ENCODE measurements around the gene TNIK. TPM values are rescaled to one million over a fixed set of nuclear protein-coding genes. Genes with fewer than 3 reads are reported as not detected.

Gene TNIK
- total and polyA plus RNA-seq, 2 experiments from 2014 or later: 14.6 to 34.3 TPM

DNA sequence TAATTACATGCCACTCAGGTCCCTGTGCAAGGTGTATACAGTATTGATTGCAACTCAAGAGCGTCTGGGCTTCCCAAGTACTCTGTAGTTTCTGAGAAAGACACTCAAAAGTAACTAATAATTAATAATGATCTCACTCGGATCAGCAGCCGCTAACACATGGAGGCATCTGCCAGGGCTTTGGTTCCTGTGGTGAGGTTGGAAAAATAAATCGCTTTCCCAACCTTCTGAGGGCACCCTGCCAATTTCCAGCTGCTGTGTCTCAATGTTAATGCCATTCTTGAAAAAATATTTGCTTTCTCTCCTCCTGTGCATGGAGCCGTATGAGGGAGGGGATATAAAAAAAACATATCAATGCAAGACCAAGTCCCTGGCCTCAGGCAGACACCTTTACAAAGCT is 317.2 kb downstream of the TNIK start (continued):
- TF ChIP-seq, protein P1, sequence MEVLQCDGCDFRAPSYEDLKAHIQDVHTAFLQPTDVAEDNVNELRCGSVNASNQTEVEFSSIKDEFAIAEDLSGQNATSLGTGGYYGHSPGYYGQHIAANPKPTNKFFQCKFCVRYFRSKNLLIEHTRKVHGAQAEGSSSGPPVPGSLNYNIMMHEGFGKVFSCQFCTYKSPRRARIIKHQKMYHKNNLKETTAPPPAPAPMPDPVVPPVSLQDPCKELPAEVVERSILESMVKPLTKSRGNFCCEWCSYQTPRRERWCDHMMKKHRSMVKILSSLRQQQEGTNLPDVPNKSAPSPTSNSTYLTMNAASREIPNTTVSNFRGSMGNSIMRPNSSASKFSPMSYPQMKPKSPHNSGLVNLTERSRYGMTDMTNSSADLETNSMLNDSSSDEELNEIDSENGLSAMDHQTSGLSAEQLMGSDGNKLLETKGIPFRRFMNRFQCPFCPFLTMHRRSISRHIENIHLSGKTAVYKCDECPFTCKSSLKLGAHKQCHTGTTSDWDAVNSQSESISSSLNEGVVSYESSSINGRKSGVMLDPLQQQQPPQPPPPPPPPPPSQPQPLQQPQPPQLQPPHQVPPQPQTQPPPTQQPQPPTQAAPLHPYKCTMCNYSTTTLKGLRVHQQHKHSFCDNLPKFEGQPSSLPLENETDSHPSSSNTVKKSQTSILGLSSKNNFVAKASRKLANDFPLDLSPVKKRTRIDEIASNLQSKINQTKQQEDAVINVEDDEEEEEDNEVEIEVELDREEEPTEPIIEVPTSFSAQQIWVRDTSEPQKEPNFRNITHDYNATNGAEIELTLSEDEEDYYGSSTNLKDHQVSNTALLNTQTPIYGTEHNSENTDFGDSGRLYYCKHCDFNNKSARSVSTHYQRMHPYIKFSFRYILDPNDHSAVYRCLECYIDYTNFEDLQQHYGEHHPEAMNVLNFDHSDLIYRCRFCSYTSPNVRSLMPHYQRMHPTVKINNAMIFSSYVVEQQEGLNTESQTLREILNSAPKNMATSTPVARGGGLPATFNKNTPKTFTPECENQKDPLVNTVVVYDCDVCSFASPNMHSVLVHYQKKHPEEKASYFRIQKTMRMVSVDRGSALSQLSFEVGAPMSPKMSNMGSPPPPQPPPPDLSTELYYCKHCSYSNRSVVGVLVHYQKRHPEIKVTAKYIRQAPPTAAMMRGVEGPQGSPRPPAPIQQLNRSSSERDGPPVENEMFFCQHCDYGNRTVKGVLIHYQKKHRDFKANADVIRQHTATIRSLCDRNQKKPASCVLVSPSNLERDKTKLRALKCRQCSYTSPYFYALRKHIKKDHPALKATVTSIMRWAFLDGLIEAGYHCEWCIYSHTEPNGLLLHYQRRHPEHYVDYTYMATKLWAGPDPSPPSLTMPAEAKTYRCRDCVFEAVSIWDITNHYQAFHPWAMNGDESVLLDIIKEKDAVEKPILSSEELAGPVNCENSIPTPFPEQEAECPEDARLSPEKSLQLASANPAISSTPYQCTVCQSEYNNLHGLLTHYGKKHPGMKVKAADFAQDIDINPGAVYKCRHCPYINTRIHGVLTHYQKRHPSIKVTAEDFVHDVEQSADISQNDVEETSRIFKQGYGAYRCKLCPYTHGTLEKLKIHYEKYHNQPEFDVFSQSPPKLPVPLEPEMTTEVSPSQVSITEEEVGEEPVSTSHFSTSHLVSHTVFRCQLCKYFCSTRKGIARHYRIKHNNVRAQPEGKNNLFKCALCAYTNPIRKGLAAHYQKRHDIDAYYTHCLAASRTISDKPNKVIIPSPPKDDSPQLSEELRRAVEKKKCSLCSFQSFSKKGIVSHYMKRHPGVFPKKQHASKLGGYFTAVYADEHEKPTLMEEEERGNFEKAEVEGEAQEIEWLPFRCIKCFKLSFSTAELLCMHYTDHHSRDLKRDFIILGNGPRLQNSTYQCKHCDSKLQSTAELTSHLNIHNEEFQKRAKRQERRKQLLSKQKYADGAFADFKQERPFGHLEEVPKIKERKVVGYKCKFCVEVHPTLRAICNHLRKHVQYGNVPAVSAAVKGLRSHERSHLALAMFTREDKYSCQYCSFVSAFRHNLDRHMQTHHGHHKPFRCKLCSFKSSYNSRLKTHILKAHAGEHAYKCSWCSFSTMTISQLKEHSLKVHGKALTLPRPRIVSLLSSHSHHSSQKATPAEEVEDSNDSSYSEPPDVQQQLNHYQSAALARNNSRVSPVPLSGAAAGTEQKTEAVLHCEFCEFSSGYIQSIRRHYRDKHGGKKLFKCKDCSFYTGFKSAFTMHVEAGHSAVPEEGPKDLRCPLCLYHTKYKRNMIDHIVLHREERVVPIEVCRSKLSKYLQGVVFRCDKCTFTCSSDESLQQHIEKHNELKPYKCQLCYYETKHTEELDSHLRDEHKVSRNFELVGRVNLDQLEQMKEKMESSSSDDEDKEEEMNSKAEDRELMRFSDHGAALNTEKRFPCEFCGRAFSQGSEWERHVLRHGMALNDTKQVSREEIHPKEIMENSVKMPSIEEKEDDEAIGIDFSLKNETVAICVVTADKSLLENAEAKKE (CRISPR knock-in tag; IDR thresholded peaks at IDR 0.05): no peak
- TF ChIP-seq, protein P2, sequence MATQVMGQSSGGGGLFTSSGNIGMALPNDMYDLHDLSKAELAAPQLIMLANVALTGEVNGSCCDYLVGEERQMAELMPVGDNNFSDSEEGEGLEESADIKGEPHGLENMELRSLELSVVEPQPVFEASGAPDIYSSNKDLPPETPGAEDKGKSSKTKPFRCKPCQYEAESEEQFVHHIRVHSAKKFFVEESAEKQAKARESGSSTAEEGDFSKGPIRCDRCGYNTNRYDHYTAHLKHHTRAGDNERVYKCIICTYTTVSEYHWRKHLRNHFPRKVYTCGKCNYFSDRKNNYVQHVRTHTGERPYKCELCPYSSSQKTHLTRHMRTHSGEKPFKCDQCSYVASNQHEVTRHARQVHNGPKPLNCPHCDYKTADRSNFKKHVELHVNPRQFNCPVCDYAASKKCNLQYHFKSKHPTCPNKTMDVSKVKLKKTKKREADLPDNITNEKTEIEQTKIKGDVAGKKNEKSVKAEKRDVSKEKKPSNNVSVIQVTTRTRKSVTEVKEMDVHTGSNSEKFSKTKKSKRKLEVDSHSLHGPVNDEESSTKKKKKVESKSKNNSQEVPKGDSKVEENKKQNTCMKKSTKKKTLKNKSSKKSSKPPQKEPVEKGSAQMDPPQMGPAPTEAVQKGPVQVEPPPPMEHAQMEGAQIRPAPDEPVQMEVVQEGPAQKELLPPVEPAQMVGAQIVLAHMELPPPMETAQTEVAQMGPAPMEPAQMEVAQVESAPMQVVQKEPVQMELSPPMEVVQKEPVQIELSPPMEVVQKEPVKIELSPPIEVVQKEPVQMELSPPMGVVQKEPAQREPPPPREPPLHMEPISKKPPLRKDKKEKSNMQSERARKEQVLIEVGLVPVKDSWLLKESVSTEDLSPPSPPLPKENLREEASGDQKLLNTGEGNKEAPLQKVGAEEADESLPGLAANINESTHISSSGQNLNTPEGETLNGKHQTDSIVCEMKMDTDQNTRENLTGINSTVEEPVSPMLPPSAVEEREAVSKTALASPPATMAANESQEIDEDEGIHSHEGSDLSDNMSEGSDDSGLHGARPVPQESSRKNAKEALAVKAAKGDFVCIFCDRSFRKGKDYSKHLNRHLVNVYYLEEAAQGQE (IDR thresholded peaks at IDR 0.05; ENCODE audit: unreplicated experiment): no peak
- TF ChIP-seq, protein P3, sequence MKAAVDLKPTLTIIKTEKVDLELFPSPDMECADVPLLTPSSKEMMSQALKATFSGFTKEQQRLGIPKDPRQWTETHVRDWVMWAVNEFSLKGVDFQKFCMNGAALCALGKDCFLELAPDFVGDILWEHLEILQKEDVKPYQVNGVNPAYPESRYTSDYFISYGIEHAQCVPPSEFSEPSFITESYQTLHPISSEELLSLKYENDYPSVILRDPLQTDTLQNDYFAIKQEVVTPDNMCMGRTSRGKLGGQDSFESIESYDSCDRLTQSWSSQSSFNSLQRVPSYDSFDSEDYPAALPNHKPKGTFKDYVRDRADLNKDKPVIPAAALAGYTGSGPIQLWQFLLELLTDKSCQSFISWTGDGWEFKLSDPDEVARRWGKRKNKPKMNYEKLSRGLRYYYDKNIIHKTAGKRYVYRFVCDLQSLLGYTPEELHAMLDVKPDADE (IDR thresholded peaks at IDR 0.05): no peak

DNA sequence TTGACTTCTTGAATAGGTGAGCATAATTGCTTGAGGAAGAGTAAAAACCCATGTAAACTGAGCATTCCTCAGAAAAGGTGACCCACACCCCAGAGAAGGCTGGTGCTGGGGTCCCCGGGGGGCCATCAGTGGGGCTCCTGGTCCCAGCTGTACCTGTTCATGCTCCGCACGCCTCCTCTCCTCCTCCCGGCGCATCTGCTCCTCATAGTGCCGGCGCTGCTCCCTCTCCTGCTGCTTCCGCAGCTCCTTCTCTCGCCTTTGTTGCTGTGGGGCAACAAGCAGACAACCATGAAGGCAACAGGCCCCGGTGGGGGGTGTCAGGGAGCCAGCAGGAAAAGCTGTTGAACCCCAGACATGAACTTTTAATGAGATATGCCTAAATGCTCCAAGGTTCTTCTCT is 320.0 kb downstream of the TNIK start:
- H3K36me3 Mint-ChIP-seq (ENCODE audit: low read depth): peaks cover 25% of the 10 kb centered on the region
- Histone ChIP-seq H3K4me3 (no peak overlapping the region), H3K4me1 (ENCODE audit: insufficient read depth) (no peaks in the 10 kb centered on the region), H3K36me3 (ENCODE audit: insufficient read depth) (no peaks in the 10 kb centered on the region), H3K4me2 (no peak overlapping the region), H3F3A (replicated peaks; ENCODE audit: low read depth) (no peaks in the 10 kb centered on the region), H3K27me3 (ENCODE audit: insufficient read depth) (no peaks in the 10 kb centered on the region), H3K9me2 (ENCODE audit: insufficient read depth) (no peaks in the 10 kb centered on the region), H3K27ac (ENCODE audit: low read depth) (no peak overlapping the region), H2AFZ (no peak overlapping the region), H4K20me1 (replicated peaks; ENCODE audit: insufficient read depth) (no peaks in the 10 kb centered on the region), H3K79me2 (replicated peaks; ENCODE audit: insufficient read depth) (no peaks in the 10 kb centered on the region)
- H3K9me3 Mint-ChIP-seq: no peaks in the 10 kb centered on the region
- H3K4me1 Mint-ChIP-seq: no peaks in the 10 kb centered on the region
- no peak overlapping the region for H3K27ac Mint-ChIP-seq
- H3K27me3 Mint-ChIP-seq (ENCODE audit: insufficient read depth, low read depth, poor library complexity): no peaks in the 10 kb centered on the region
- ATAC-seq (no peak), DNase-seq (ENCODE audit: low spot score) (no peak)
- H3K4me3 Mint-ChIP-seq: no peak overlapping the region
- TF ChIP-seq EZH2phosphoT487 (IDR thresholded peaks at IDR 0.05; ENCODE audit: unreplicated experiment) (no peak), ZNF331 (CRISPR knock-in tag; IDR thresholded peaks at IDR 0.05; ENCODE audit: low read depth) (no peak), NANOG (IDR thresholded peaks at IDR 0.05; ENCODE audit: borderline replicate concordance) (no peak), JUNB (IDR thresholded peaks at IDR 0.05; ENCODE audit: unreplicated experiment) (no peak), CREB1 (CRISPR knock-in tag; IDR thresholded peaks at IDR 0.05; ENCODE audit: low read depth) (no peak), EZH2 (IDR thresholded peaks at IDR 0.05; ENCODE audit: low read depth, unreplicated experiment) (no peak)
- TF ChIP-seq, protein P4, sequence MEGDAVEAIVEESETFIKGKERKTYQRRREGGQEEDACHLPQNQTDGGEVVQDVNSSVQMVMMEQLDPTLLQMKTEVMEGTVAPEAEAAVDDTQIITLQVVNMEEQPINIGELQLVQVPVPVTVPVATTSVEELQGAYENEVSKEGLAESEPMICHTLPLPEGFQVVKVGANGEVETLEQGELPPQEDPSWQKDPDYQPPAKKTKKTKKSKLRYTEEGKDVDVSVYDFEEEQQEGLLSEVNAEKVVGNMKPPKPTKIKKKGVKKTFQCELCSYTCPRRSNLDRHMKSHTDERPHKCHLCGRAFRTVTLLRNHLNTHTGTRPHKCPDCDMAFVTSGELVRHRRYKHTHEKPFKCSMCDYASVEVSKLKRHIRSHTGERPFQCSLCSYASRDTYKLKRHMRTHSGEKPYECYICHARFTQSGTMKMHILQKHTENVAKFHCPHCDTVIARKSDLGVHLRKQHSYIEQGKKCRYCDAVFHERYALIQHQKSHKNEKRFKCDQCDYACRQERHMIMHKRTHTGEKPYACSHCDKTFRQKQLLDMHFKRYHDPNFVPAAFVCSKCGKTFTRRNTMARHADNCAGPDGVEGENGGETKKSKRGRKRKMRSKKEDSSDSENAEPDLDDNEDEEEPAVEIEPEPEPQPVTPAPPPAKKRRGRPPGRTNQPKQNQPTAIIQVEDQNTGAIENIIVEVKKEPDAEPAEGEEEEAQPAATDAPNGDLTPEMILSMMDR (conservative IDR thresholded peaks at IDR 0.05; ENCODE audit: low read depth in 2 of 2): no peak
